B cell (primary cell): ENCODE measurements around the gene CD74.

Source experiments
- CTCF ChIP-seq: fragments of 200-600 bp; IDR thresholded peaks from one replicate; pipeline ENCODE4 v1.8.0; 2022; ENCODE audit warnings: antibody characterized with exemption, mild to moderate bottlenecking
- EZH2 ChIP-seq: IDR thresholded peaks from 2 replicates; pipeline ENCODE4 v1.6.1; 2012; ENCODE audit warnings: borderline replicate concordance, low read depth, mild to moderate bottlenecking, moderate library complexity, low read length; ENCODE audit not compliant: insufficient read depth, poor library complexity, severe bottlenecking

- TF ChIP-seq CTCF, result no peak
- no peak for TF ChIP-seq EZH2
Observed at GRCh38 chr5:150407096-150407720, 5.5 kb downstream of the CD74 start.
